NB4 (cell line): ENCODE data around the gene MYO15B.

Experiments
- POLR2A ChIP-seq: IDR thresholded peaks from 2 replicates; pipeline ENCODE4 v1.6.1; 2011; ENCODE audit warnings: mild to moderate bottlenecking; ENCODE audit not compliant: insufficient read length; ENCODE audit errors: extremely low read depth
- TF ChIP-seq, protein P1 (sequence below): IDR thresholded peaks from one replicate; pipeline ENCODE4 v1.5.1; 2012; ENCODE audit warnings: low read depth, low read length

DNA sequence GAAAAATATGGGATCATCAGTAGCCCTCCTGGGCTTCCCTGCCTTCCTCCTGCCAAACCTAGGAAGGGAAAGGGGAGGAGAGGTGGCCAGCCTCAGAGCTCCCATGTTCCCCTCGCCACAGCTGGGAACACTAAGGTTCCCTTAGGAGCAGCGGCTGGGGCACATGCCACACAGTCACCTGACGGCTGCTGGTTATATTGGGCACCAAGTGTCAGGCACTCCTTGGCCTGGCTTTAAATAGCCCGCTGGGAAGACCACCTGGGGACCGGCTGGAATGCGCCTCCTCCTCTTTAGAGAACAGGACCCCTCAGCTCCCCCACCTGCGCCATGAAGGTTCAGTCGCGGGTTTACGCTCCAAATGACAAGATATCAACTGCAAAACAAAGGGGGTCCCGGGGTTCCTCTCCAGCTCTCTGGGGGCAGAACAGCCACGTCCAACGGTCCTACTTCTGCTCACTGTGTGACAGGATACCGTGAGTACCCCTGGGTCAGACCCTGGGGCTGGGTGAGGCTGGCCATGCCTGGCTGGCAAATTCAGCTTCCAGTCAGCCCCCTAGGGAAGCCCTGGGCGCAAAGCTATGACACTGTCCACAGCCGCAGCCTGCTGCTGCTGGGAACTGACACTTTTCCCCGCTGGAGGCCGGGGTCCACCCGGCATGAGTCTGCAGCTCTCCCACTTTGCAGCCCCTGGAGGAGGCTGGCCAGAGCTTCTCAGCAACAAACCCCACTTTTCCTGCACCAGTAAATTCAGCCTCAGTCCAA is 49.0 kb downstream of the MYO15B start:
- no peak for TF ChIP-seq POLR2A
- TF ChIP-seq, protein P1, sequence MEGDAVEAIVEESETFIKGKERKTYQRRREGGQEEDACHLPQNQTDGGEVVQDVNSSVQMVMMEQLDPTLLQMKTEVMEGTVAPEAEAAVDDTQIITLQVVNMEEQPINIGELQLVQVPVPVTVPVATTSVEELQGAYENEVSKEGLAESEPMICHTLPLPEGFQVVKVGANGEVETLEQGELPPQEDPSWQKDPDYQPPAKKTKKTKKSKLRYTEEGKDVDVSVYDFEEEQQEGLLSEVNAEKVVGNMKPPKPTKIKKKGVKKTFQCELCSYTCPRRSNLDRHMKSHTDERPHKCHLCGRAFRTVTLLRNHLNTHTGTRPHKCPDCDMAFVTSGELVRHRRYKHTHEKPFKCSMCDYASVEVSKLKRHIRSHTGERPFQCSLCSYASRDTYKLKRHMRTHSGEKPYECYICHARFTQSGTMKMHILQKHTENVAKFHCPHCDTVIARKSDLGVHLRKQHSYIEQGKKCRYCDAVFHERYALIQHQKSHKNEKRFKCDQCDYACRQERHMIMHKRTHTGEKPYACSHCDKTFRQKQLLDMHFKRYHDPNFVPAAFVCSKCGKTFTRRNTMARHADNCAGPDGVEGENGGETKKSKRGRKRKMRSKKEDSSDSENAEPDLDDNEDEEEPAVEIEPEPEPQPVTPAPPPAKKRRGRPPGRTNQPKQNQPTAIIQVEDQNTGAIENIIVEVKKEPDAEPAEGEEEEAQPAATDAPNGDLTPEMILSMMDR = no peak
